Measurements from ENCODE around the gene PCDH15. TPM values are rescaled to one million over a fixed set of nuclear protein-coding genes. Genes with fewer than 3 reads are reported as not detected.

PCDH15 gene
- total and polyA plus RNA-seq, 2 experiments from 2014 or later = 1.1 to 1.7 TPM

- Histone ChIP-seq H2AFZ (no peak overlapping the region), H3K79me2 (no peaks in the 10 kb centered on the region), H3K4me1 (ENCODE audit: insufficient read depth) (peaks cover 16% of the 10 kb centered on the region), H3K27ac (no peak overlapping the region), H3K4me2 (no peak overlapping the region), H3K9me3 (ENCODE audit: low read depth) (no peaks in the 10 kb centered on the region), H3K36me3 (replicated peaks; ENCODE audit: insufficient read depth, low read depth) (no peaks in the 10 kb centered on the region), H3K9me2 (replicated peaks; ENCODE audit: insufficient read depth) (no peaks in the 10 kb centered on the region), H3K4me3 (no peak overlapping the region), H3K27me3 (no peaks in the 10 kb centered on the region), H4K20me1 (ENCODE audit: insufficient read depth, poor library complexity, severe bottlenecking) (no peaks in the 10 kb centered on the region)
- TF ChIP-seq CTCF (IDR thresholded peaks at IDR 0.05; ENCODE audit: poor library complexity) = no peak
- no peak for TF ChIP-seq EZH2phosphoT487 (IDR thresholded peaks at IDR 0.05; ENCODE audit: low read depth, severe bottlenecking, unreplicated experiment)
- TF ChIP-seq EZH2 (IDR thresholded peaks at IDR 0.05; ENCODE audit: borderline replicate concordance) = no peak
- DNase-seq (ENCODE audit: low spot score) = no peak
- WGBS (ENCODE audit: low lambda C conversion rate, missing lambda C conversion rate) = 100% methylated on average over 2 of the region's 2 CpGs
These were observed 743.7 kb downstream of the PCDH15 start for GRCh38 chr10:54057357-54057756.

GRCh38 chr10:54026340-54026739 lies 774.7 kb downstream of the PCDH15 start:
- DNase-seq (ENCODE audit: low spot score) = no peak
- no peak overlapping the region for H2AFZ ChIP-seq
- H3K9me2 ChIP-seq (replicated peaks; ENCODE audit: insufficient read depth) = no peaks in the 10 kb centered on the region
- H3K4me3 ChIP-seq = no peak overlapping the region
- 92% methylated on average over 5 of the region's 5 CpGs for WGBS (ENCODE audit: low lambda C conversion rate, missing lambda C conversion rate)
- H3K27me3 ChIP-seq = no peaks in the 10 kb centered on the region
- H3K36me3 ChIP-seq (replicated peaks; ENCODE audit: insufficient read depth, low read depth) = no peaks in the 10 kb centered on the region
- TF ChIP-seq CTCF (IDR thresholded peaks at IDR 0.05; ENCODE audit: poor library complexity) = no peak
- no peak for TF ChIP-seq EZH2 (IDR thresholded peaks at IDR 0.05; ENCODE audit: borderline replicate concordance)
- TF ChIP-seq EZH2phosphoT487 (IDR thresholded peaks at IDR 0.05; ENCODE audit: low read depth, severe bottlenecking, unreplicated experiment) = no peak
- no peaks in the 10 kb centered on the region for H3K9me3 ChIP-seq (ENCODE audit: low read depth)
- no peaks in the 10 kb centered on the region for H3K4me1 ChIP-seq (ENCODE audit: insufficient read depth)
- no peak overlapping the region for H3K4me2 ChIP-seq
- no peak overlapping the region for H3K27ac ChIP-seq
- no peaks in the 10 kb centered on the region for H4K20me1 ChIP-seq (ENCODE audit: insufficient read depth, poor library complexity, severe bottlenecking)
- H3K79me2 ChIP-seq = no peaks in the 10 kb centered on the region

- Histone ChIP-seq H2AFZ (no peak overlapping the region), H3K4me2 (no peak overlapping the region), H3K79me2 (no peaks in the 10 kb centered on the region), H3K36me3 (replicated peaks; ENCODE audit: insufficient read depth, low read depth) (no peaks in the 10 kb centered on the region), H3K27ac (no peak overlapping the region), H3K4me3 (no peak overlapping the region), H3K9me3 (ENCODE audit: low read depth) (no peaks in the 10 kb centered on the region), H4K20me1 (ENCODE audit: insufficient read depth, poor library complexity, severe bottlenecking) (no peaks in the 10 kb centered on the region), H3K27me3 (no peaks in the 10 kb centered on the region), H3K4me1 (ENCODE audit: insufficient read depth) (no peaks in the 10 kb centered on the region), H3K9me2 (replicated peaks; ENCODE audit: insufficient read depth) (no peaks in the 10 kb centered on the region)
- WGBS (ENCODE audit: low lambda C conversion rate, missing lambda C conversion rate) = 90% methylated on average over 1 of the region's 1 CpG
- DNase-seq (ENCODE audit: low spot score) = no peak
- TF ChIP-seq EZH2phosphoT487 (IDR thresholded peaks at IDR 0.05; ENCODE audit: low read depth, severe bottlenecking, unreplicated experiment) (no peak), EZH2 (IDR thresholded peaks at IDR 0.05; ENCODE audit: borderline replicate concordance) (no peak), CTCF (IDR thresholded peaks at IDR 0.05; ENCODE audit: poor library complexity) (no peak)
These were observed 789.9 kb downstream of the PCDH15 start for GRCh38 chr10:54011117-54011516.
